ENCODE measurements around the gene RARA. TPM values are rescaled to one million over a fixed set of nuclear protein-coding genes. Genes with fewer than 3 reads are reported as not detected.
A peak's percentile ranks its signal among the peaks of the same experiment; 100 is the strongest.

The RARA gene
- total RNA-seq, 1 donor from 2014 or later = 35.1 TPM

DNA sequence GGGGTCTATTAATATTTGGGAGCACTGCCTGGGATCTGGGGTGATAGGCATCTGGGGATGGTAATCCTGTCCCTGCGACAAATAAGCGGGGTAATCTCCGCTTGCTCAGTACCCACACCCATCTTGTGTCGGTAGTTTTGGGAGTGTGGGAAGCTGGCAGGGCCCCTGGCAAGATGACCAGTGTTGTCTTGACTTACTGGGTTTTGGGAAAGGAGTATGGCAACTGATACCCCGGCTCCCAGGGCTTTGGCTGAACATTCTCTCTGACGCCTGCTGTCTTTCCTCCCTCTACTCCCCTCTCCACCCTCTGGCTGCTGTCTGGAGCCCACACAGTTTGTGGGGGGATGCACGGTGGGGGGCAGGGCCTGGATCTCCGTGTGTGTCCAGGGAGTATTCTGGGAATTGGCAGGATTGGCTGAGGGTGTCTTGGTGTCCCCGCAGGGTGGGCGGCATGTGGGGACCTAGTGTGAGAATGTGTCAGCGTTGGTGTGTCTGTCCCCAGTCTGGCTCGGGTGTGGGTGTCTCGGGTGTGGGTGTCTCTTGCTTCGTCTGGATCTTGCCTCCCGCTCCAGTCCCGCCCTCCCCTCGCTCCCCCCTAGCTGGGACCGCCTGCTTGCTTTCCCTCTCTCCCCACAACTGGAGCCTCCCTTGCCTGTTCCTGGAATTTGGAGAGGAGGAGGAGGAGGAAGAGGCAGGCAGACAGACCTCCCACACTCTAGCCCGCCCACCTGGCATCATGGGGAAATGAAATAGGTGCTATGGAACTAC, 12.0 kb downstream of the RARA start:
- Mint-ChIP-seq H3K27me3 (ENCODE audit: low read depth) (no peaks in the 10 kb centered on the region), H3K9me3 (no peaks in the 10 kb centered on the region), H3K4me3 (ENCODE audit: low read depth) (peak overlapping the region; percentile 92), H3K4me1 (ENCODE audit: low read depth) (peaks cover 65% of the 10 kb centered on the region), H3K36me3 (ENCODE audit: low read depth) (no peaks in the 10 kb centered on the region), H3K27ac (peak overlapping the region; percentile 56)
- DNase-seq (ENCODE audit: low spot score) = no peak
- intact Hi-C loops (cut with micrococcal nuclease) = loop anchor here (5.0 kb wide), 1 partner anchor 221 kb away; no protein-coding TSS in a partner anchor

DNA sequence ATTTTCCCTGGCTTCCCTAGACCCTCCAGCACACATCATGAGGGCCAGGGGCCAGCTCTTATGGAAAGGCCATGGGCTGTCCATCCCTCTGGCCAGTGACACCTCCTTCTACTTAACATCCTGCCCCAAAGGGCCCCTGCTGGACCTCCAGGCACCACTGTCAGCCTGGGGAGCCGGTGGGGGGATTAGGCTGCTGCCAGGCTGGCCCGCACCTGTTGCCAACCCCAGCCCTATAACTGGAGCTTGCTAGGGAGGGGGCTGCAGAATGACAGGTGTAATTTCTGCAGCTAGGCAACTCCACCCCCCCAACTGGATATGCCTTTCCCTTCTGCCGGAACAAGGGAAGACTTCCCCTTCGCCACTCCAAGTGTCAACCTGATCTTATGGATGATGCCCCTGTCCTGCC, 12.5 kb downstream of the RARA start:
- Mint-ChIP-seq H3K4me1 (ENCODE audit: low read depth) (peaks cover 65% of the 10 kb centered on the region), H3K4me3 (ENCODE audit: low read depth) (peak overlapping the region; percentile 92), H3K27ac (peak overlapping the region; percentile 99), H3K27me3 (ENCODE audit: low read depth) (no peaks in the 10 kb centered on the region), H3K9me3 (no peaks in the 10 kb centered on the region), H3K36me3 (ENCODE audit: low read depth) (no peaks in the 10 kb centered on the region)
- intact Hi-C loops (cut with micrococcal nuclease) = loop anchor here (5.0 kb wide), 1 partner anchor 221 kb away; no protein-coding TSS in a partner anchor
- no peak for DNase-seq (ENCODE audit: low spot score)

DNA sequence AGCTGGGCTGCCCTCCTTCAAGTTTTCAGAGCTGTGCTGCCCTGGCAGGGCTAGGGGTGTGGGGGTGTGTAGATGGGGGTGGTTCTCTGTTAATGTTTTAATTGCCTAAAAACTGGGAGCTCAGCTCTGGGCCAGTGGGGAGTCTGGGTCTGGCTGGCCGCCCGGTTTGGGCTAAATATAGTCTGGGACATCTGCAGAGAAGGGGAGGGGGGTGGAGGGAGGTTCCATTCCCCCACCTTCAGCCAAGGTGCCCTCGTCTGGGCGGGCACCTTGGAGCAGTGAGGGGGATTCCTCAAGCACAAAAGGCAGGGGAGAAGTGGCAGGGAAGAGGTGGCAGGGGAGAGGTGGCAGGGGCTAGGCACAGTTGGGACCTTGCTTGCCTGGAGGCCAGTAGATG, 13.0 kb downstream of the RARA start:
- intact Hi-C loops (cut with micrococcal nuclease) = loop anchor here (2.0 to 5.0 kb wide), 2 partner anchors 19 to 220 kb away; no protein-coding TSS in a partner anchor
- Mint-ChIP-seq H3K4me1 (ENCODE audit: low read depth) (peaks cover 69% of the 10 kb centered on the region), H3K4me3 (ENCODE audit: low read depth) (peak overlapping the region; percentile 92), H3K27ac (peak overlapping the region; percentile 99), H3K36me3 (ENCODE audit: low read depth) (no peaks in the 10 kb centered on the region), H3K27me3 (ENCODE audit: low read depth) (no peaks in the 10 kb centered on the region), H3K9me3 (no peaks in the 10 kb centered on the region)
- no peak for DNase-seq (ENCODE audit: low spot score)

DNA sequence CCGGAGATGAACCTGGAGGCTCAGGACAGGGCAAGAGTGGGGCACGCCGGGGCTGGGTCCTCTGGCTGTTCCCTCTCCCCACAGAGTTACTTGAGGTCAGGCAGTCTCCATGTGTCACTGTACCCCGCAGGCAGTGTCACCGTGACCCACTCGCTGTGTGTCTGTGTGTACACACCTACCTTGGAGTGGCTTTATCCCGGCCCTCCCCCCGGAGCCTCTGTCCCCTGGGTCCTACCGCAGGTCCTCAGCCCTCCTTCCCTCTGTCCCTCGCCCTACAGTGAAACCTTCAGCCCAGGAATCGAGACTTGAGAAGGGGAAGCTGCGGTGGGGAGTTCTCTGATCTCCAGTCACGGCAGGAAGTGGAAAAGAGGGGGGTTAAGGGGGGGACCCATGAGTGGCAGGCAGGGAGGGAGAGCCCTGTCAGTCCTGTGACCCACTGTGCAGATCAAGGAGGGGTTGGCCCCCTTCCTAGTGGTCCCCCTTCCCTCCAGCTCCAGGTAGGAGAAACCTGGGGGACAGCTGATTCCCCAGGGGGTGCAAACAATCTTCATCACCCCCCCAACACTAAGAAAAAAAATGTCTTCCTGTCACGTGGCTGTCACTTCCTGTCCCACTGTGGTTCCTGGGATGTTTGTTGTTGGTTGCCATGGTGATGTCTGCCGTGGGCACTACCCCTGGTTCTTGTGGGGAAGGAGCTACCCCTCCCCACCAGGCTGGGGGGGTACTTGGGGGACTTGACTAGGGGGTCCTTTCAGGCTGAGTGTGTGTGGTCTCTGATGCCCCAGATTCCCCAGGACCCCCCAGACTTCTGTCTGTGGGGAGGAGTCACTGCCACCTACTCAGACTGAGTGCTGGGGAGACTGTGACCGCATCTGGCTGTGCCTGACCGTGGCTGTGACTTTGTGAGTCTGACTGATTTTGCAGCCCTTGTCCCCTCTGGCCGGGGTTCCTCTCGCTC, 13.7 kb downstream of the RARA start:
- Mint-ChIP-seq H3K27me3 (ENCODE audit: low read depth) (no peaks in the 10 kb centered on the region), H3K36me3 (ENCODE audit: low read depth) (no peaks in the 10 kb centered on the region), H3K4me1 (ENCODE audit: low read depth) (peaks cover 70% of the 10 kb centered on the region), H3K4me3 (ENCODE audit: low read depth) (peak overlapping the region; percentile 92), H3K9me3 (no peaks in the 10 kb centered on the region), H3K27ac (peak overlapping the region; percentile 99)
- intact Hi-C loops (cut with micrococcal nuclease) = loop anchor here (2.0 to 5.0 kb wide), 2 partner anchors 18 to 220 kb away; no protein-coding TSS in a partner anchor
- peak; percentile 90 for DNase-seq (ENCODE audit: low spot score)

DNA sequence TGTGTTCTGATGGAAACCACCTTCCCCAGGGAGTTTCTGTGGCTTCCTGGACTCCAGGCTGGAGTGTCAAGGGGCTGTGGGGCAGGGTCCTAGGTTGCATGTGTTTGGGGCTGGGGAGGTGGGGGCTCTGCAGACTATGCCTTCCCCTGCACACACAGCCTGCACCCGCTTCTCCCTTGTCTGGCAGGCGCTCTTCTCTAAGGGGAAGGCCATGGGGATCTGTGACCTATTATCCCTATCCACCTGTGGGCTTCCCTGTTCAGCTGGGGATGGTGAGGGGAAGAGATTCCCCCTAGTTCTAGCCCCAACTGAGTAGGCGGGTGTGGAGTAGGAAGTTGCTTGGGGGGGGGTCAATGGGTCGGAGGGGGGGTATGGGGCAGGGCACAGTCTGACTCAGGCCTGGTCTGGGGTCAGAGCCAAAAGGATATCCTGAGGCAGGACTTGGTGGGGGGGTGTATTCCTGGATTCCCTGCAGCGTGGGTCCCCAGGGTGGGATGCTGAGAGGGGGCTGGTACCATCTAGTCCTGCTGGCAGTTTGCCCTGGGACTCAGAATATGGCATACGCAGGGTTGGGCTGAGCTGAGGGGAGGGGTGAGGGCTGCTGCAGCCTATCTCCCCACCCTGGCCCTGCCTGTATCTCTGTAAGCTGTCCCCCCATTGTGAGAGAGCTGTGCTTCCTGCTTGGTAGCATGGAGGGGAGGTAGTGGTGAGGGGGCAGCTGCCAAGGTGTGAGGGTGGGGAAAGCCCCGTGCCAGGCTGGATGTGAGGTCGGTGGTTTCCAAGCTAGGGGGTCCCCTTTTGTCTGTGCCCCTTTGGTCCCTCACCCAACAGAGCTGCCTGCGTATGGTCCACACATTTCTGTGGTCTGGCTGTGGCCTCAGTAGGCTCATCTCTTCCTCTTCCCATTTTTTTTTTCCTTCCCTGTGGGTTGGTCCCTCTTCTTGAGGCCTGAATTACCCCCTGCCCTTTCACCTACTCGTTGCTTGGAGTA, 14.7 kb downstream of the RARA start:
- intact Hi-C loops (cut with micrococcal nuclease) = loop anchor here (2.0 to 5.0 kb wide), 2 partner anchors 17 to 219 kb away; no protein-coding TSS in a partner anchor
- Mint-ChIP-seq H3K4me1 (ENCODE audit: low read depth) (peaks cover 74% of the 10 kb centered on the region), H3K27me3 (ENCODE audit: low read depth) (no peaks in the 10 kb centered on the region), H3K27ac (peak overlapping the region; percentile 99), H3K4me3 (ENCODE audit: low read depth) (peak overlapping the region; percentile 92), H3K9me3 (no peaks in the 10 kb centered on the region), H3K36me3 (ENCODE audit: low read depth) (peaks cover 4% of the 10 kb centered on the region)
- no peak for DNase-seq (ENCODE audit: low spot score)

DNA sequence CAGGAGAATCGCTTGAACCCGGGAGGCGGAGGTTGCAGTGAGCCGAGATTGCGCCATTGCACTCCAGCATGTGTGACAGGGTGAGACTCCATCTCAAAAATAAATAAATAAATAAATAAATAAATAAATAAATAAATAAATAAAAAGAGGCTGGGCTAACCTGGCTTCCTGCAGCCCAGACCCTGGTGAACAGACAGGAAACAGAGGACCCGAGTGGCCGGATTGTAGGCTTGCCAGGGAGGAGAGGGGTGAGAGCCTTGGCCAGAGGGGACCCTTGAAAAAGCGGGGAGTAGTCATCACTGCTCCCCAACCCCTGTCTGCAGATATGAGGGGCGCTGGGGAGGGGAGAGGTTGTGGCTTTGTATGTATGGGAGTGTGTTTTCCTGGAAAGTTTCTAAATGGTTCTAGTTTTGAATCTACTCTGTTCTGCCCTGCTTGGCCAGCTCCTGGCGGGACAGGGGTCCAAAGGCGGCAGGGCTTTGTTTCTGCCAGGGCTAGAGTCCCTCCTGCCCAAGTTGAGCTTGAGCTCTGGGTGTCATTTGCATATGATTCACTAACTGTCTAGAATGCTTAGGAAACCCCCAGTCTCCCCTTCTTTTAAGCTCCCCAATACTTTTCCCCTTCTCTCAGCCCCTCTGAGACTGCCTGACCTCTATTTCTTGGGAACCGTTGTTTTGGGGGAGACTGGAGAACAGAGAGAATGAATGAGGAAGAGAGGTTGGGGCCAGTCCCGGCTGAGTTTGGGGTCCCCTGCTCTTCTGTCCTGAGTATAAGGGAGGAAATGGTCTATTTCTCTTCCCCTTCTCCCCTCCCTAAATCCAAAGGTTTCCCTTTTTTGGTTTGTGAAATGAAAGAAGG, 16.4 kb downstream of the RARA start:
- peaks cover 79% of the 10 kb centered on the region for H3K4me1 Mint-ChIP-seq (ENCODE audit: low read depth)
- peaks cover 11% of the 10 kb centered on the region for H3K36me3 Mint-ChIP-seq (ENCODE audit: low read depth)
- DNase-seq (ENCODE audit: low spot score) = no peak
- H3K27ac Mint-ChIP-seq = peak overlapping the region; percentile 99
- H3K4me3 Mint-ChIP-seq (ENCODE audit: low read depth) = peak overlapping the region; percentile 77
- intact Hi-C loops (cut with micrococcal nuclease) = no loop called here
- no peaks in the 10 kb centered on the region for H3K27me3 Mint-ChIP-seq (ENCODE audit: low read depth)
- H3K9me3 Mint-ChIP-seq = no peaks in the 10 kb centered on the region

DNA sequence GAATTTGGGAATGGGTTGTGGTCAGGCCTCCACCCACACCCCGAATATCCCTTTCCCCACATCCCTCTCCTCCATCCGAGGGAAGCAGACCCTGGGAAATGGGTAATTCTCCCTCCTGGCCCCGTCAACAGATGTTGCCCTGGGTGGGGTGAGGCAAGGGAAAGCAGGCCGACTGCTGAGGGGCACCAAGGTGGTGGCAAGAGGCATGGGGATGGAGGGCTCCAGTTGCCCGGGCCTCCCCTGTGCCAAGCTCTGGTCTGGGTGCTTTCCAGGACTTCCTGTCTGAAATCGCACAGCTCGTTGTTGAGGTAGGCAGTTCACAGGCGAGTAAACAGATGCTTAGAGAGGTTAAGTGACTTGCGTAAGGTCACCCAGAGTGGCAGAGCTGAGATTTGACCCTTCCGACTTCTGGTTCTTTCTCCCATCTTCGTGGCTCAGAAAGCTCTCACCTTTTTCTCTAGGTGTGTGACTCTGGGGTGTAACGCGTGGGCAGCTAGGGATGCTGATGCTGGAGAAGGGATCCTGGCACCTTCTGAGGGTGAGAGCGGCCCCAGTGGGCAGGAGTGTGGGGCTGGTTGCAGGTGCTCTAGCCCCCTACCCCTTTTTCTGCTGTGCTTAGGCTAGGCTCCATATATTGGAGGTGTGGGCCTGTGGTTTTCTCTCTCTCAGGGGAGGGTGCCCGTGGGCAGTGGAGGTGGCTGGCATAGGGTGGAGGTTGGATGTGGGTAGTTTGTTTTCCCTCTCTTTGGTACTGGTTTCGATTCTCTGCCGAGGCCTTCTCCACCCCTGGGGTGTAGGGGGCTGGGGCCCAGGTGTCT, 17.2 kb downstream of the RARA start:
- no peaks in the 10 kb centered on the region for H3K9me3 Mint-ChIP-seq
- no peak for DNase-seq (ENCODE audit: low spot score)
- H3K27me3 Mint-ChIP-seq (ENCODE audit: low read depth) = no peaks in the 10 kb centered on the region
- H3K36me3 Mint-ChIP-seq (ENCODE audit: low read depth) = peaks cover 16% of the 10 kb centered on the region
- peaks cover 81% of the 10 kb centered on the region for H3K4me1 Mint-ChIP-seq (ENCODE audit: low read depth)
- H3K27ac Mint-ChIP-seq = peak overlapping the region; percentile 99
- H3K4me3 Mint-ChIP-seq (ENCODE audit: low read depth) = peak overlapping the region; percentile 77
- intact Hi-C loops (cut with micrococcal nuclease) = no loop called here

DNA sequence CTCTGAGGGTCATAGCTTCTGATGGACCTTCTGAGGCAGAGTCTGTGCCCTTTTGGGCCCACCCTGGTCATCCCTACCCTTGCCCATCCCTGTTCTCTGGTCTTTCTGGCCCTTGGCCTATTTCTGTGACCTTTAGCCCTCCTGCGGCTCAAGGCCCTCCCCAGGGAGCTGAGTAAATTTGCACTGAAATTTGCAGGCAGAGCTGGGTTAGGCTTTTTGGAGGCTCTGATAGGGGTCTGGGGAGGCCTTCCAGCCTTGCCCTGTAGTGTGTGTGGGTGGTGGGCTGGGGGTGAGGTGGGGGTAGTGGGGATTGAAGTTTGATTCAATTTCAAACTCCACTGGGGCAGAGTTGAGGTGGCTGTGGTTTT, 17.8 kb downstream of the RARA start:
- Mint-ChIP-seq H3K36me3 (ENCODE audit: low read depth) (peaks cover 22% of the 10 kb centered on the region), H3K4me1 (ENCODE audit: low read depth) (peaks cover 81% of the 10 kb centered on the region), H3K9me3 (no peaks in the 10 kb centered on the region), H3K27ac (peak overlapping the region; percentile 99), H3K27me3 (ENCODE audit: low read depth) (no peaks in the 10 kb centered on the region), H3K4me3 (ENCODE audit: low read depth) (peak overlapping the region; percentile 77)
- DNase-seq (ENCODE audit: low spot score) = no peak
- intact Hi-C loops (cut with micrococcal nuclease) = no loop called here

DNA sequence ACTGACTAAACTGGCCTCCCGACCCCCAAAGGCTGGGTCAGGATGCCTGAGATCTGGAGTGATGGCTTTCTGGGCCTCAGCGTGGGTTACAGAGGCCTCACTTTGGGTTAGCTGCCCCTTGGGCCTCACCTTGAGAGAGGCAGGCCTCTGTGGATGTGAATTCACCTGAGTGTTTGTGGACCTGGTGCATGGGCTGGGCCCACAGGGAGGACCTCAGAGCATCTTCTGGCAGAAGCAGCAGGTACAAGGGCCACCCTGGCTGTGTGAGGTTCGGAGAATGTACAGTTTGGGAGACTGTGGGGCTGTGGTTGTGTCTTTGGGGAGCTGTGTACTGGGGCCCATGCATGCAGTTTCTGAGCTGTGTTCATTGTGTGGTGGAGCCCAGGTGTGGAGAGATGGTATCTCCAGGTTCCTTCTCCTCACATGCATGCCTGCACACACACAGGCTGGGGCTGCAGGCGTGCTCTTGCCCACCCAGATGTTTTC, 18.3 kb downstream of the RARA start:
- Mint-ChIP-seq H3K27me3 (ENCODE audit: low read depth) (no peaks in the 10 kb centered on the region), H3K4me3 (ENCODE audit: low read depth) (peak overlapping the region; percentile 46), H3K36me3 (ENCODE audit: low read depth) (peaks cover 24% of the 10 kb centered on the region), H3K4me1 (ENCODE audit: low read depth) (peaks cover 81% of the 10 kb centered on the region), H3K27ac (peak overlapping the region; percentile 99), H3K9me3 (no peaks in the 10 kb centered on the region)
- intact Hi-C loops (cut with micrococcal nuclease) = no loop called here
- DNase-seq (ENCODE audit: low spot score) = no peak

DNA sequence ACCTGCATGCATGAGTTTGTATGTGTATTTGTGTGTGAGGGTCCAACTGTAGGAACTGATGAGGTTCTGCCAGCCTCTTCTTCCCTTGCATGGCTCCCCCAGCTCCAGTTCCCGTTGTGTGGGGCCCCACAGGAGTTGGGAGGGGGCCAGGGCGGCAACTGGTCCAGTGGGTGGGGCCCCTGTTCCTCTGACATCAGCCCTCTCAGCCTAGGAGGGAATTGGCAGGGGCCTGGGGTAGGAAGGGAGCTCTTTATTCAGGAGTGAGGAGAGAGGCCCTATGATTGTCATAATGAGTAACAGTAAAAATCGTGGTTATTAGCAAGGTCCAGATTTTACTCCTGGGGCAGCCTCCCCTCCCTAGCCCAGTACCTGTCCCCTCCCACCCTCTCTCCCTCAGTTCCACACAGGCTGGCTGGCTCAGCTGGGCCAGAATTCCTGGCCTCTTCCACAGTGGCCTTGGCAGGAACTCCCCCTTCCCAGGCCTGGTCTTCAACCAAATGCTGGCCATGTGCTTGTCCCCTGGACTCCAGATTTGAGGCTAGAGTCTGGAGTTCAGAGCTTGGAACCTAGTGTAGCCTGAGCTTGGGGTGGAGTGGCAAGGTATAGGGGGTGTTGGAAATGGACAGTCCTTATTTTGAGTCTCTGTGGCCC, 18.9 kb downstream of the RARA start:
- intact Hi-C loops (cut with micrococcal nuclease) = no loop called here
- H3K27me3 Mint-ChIP-seq (ENCODE audit: low read depth) = no peaks in the 10 kb centered on the region
- H3K4me1 Mint-ChIP-seq (ENCODE audit: low read depth) = peaks cover 83% of the 10 kb centered on the region
- H3K27ac Mint-ChIP-seq = peak overlapping the region; percentile 99
- H3K9me3 Mint-ChIP-seq = no peaks in the 10 kb centered on the region
- no peak for DNase-seq (ENCODE audit: low spot score)
- peaks cover 28% of the 10 kb centered on the region for H3K36me3 Mint-ChIP-seq (ENCODE audit: low read depth)
- peak overlapping the region; percentile 46 for H3K4me3 Mint-ChIP-seq (ENCODE audit: low read depth)
